D721Med (cell line): Measurements from ENCODE around the gene RGS7.

Experiments used
- DNase-seq: peaks from one replicate; pipeline ENCODE4 v3.0.0; 2011; ENCODE audit warnings: low spot score; ENCODE audit not compliant: insufficient read length
- FAIRE-seq: peaks from 2 replicates; lab custom pipeline; 2011; peaks lifted over from hg19 to GRCh38; lab: Jason Lieb, UNC
- CTCF ChIP-seq: IDR thresholded peaks from 2 replicates; pipeline ENCODE4 v1.5.1; 2012; ENCODE audit warnings: mild to moderate bottlenecking, control low read depth; ENCODE audit not compliant: insufficient read depth; ENCODE audit errors: missing control alignments

RGS7 gene

GRCh38 chr1:241215203-241215602 is 141.8 kb downstream of the RGS7 start:
- FAIRE-seq: no peak
- no peak for TF ChIP-seq CTCF
- DNase-seq: no peak

DNA sequence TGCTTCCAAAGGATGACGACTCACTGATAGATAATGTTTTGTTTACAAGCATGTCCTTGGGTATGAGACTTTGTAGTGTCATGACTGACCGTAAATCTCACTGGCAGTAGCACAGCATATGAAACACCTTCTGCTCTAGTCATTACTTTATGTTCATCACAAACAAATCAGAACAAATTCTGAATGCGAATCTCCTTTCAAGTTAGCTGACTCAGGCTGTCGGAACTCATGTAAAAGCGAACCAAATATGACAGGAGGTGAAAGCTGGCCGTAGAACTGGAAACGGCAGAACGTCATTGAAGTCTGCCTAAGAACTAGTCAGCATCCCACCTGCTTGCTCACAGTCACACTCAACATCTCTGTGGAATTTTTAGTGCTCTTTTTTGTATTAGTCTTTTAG is 143.9 kb downstream of the RGS7 start:
- no peak for DNase-seq
- no peak for FAIRE-seq
- no peak for TF ChIP-seq CTCF

- FAIRE-seq: no peak
- no peak for TF ChIP-seq CTCF
- no peak for DNase-seq
Observed at GRCh38 chr1:241212628-241213027, 144.4 kb downstream of the RGS7 start.

GRCh38 chr1:241208910-241209379 is 148.1 kb downstream of the RGS7 start:
- no peak for FAIRE-seq
- DNase-seq: no peak
- TF ChIP-seq CTCF: no peak

GRCh38 chr1:241203817-241204216 is 153.2 kb downstream of the RGS7 start:
- DNase-seq (no peak), FAIRE-seq (no peak)
- no peak for TF ChIP-seq CTCF

DNA sequence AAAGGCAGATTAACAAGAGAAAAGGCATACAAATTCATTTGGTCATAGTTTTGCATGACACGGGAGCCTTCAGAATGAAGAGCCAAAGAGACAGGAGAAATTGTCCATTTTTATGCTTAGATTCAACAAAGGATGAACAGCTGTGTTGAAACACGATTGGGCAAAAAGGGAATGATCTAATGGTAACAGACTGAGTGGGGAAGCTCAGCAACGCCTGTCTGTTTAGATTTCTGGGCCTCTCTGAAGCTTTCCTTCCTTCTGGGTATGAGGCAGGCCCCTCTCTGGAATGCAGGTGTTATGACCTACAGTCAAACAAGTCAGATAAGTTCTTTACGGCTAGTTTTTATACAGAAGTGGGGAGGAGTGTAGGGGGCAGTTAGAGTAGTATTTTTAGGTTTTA is 154.6 kb downstream of the RGS7 start:
- DNase-seq (no peak), FAIRE-seq (no peak)
- no peak for TF ChIP-seq CTCF

DNA sequence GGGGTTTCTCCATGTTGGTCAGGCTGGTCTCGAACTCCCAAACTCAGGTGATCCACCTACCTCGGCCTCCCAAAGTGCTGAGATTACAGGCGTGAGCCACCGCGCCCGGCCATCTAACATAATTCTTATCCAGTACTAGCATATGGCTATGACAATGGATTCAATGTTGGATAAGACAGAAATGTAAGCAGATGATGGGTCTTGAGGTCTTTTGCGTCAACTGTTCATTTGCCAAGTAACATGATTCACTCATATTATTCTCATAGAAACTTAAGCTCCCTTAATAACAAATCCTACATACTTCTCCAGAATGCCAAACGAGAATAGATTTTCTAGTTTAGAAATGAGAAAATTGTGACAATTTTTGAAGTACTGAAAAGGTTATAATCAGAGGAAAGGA is 170.3 kb downstream of the RGS7 start:
- FAIRE-seq (no peak), DNase-seq (no peak)

More for the DNA sequence above, 170.3 kb downstream of the RGS7 start:
- no peak for TF ChIP-seq CTCF
